OCI-LY1 (cell line): ENCODE data around the gene NFIB.

ENCODE experiments used
- CTCF ChIP-seq: fragments of 200-600 bp; sonication (generic), shearing (Covaris generic); IDR thresholded peaks from 2 replicates; pipeline ENCODE4 v1.5.1; 2017; ENCODE audit warnings: mild to moderate bottlenecking, antibody characterized with exemption, low read length, moderate library complexity, mixed read lengths
- EZH2 ChIP-seq: fragments of 200-600 bp; sonication (generic), shearing (Covaris generic); IDR thresholded peaks from 2 replicates; pipeline ENCODE4 v1.8.0; 2017; ENCODE audit warnings: borderline replicate concordance, mixed run types, mild to moderate bottlenecking, antibody characterized with exemption, low read length, moderate library complexity, mixed read lengths

- TF ChIP-seq CTCF (no peak), EZH2 (no peak)
Observed at GRCh38 chr9:14318934-14319580, 5.1 kb upstream of the NFIB start.
